ENCODE data around the gene CTDSPL2.
"Not testable (repeated sequence)": the region's sequence is repeated elsewhere in the genome, so short reads cannot be mapped to it uniquely, and the experiment has no call there.

Gene CTDSPL2

DNA sequence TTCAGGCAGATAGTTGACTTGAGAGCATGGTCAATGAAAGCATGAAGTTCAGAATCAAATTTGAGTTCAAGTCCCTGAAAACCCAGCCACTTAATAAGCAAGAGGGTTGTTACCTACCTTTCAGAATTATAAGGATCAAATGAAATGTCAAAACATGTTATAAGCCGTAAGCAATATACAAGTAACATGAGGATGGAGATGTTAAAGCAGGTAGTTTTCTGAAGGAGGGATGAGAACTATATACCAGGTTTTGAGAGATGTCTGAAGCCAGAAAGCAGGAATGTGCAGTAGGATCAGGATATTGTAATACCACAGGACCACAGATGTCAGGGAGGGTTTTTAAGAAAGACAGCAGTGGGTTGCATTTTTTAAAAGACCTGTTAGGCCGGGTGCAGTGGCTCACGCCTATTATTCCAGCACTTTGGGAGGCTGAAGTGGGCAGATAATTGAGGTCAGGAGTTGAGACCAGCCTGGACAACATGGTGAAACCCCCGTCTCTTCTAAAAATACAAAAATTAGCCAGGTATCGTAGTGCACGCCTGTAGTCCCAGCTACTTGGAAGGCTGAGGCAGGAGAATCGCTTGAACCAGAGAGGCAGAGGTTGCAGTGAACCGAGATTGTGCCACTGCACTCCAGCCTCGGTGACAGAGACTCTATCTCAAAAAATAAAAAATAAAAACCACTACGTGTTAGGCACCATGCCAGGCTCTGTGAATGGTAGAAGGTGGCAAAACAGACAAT lies 102.6 kb downstream of the CTDSPL2 start:
- peaks cover 0 to 22% (median 7%) of the 10 kb centered on the region in 4 experiments for H3K36me3 ChIP-seq (ENCODE audit: control insufficient read depth in 4 of 4, insufficient read depth in 4 of 4, low read length in 3 of 4)
- no peak overlapping the region for H3K27ac ChIP-seq (ENCODE audit: insufficient read depth in 1 of 2, low read depth in 1 of 2, low read length in 2 of 2, poor library complexity in 1 of 2, severe bottlenecking in 2 of 2)
- no peaks in the 10 kb centered on the region for H3K9me3 ChIP-seq (ENCODE audit: control extremely low read depth in 1 of 5, control insufficient read depth in 4 of 5, insufficient read depth in 2 of 5, low read depth in 1 of 5, low read length in 4 of 5)
- no peak overlapping the region for H3K4me3 ChIP-seq (ENCODE audit: control insufficient read depth in 1 of 7, extremely low read depth in 1 of 7, insufficient read depth in 4 of 7, low read depth in 2 of 7, low read length in 6 of 7)
- CTCF ChIA-PET: interaction anchor here (1.2 to 2.8 kb wide), 2 partner anchors 28 to 29 kb away, joined by 3 to 8 read pairs; no protein-coding TSS in a partner anchor
- peaks cover 0 to 1% (median under 1%) of the 10 kb centered on the region in 4 experiments for H3K4me1 ChIP-seq (ENCODE audit: control extremely low read depth in 1 of 4, control insufficient read depth in 4 of 4, insufficient read depth in 4 of 4, low read length in 3 of 4)
- WGBS (ENCODE audit: insufficient coverage): 91% methylated on average over 8 of the region's 10 CpGs
- DNase-seq: no peak
- POLR2A ChIA-PET: no interaction called here
- no peaks in the 10 kb centered on the region for H3K27me3 ChIP-seq (replicated peaks in 2 of 5; ENCODE audit: control insufficient read depth in 4 of 5, insufficient read depth in 5 of 5, low read length in 4 of 5)

GRCh38 chr15:44530653-44531052 lies 103.2 kb downstream of the CTDSPL2 start:
- Histone ChIP-seq H3K36me3 (ENCODE audit: control insufficient read depth in 4 of 4, insufficient read depth in 4 of 4, low read length in 3 of 4) (peaks cover 0 to 20% (median 4%) of the 10 kb centered on the region in 4 experiments), H3K27ac (ENCODE audit: insufficient read depth in 1 of 2, low read depth in 1 of 2, low read length in 2 of 2, poor library complexity in 1 of 2, severe bottlenecking in 2 of 2) (no peak overlapping the region), H3K4me1 (ENCODE audit: control extremely low read depth in 1 of 4, control insufficient read depth in 4 of 4, insufficient read depth in 4 of 4, low read length in 3 of 4) (peaks cover under 1 to 8% (median 5%) of the 10 kb centered on the region in 4 experiments), H3K4me3 (ENCODE audit: control insufficient read depth in 1 of 7, extremely low read depth in 1 of 7, insufficient read depth in 4 of 7, low read depth in 2 of 7, low read length in 6 of 7) (no peak overlapping the region), H3K27me3 (replicated peaks in 2 of 5; ENCODE audit: control insufficient read depth in 4 of 5, insufficient read depth in 5 of 5, low read length in 4 of 5) (no peaks in the 10 kb centered on the region), H3K9me3 (ENCODE audit: control extremely low read depth in 1 of 5, control insufficient read depth in 4 of 5, insufficient read depth in 2 of 5, low read depth in 1 of 5, low read length in 4 of 5) (no peaks in the 10 kb centered on the region)
- DNase-seq: no peak
- POLR2A ChIA-PET: no interaction called here
- WGBS (ENCODE audit: insufficient coverage): no CpG with 5 or more reads among the region's 3 CpGs
- CTCF ChIA-PET: interaction anchor here (1.2 kb wide), 1 partner anchor 29 kb away, joined by 3 read pairs; no protein-coding TSS in a partner anchor

DNA sequence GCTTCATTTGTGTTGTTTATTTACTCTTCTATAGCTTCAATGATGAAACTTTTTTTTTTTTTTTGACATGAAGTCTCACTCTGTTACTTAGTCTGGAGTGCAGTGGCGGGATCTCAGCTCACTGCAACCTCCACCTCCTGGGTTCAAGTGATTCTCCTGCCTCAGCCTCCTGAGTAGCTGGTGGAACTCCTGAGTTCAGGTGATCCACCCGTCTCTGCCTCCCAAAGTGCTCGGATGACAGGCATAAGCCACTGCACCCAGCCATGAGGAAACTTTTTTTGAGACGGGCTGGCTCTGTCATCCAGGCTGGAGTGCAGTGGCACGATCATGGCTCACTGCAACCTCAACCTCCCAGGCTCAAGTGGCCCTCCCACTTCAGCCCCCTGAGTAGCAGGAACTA lies 104.8 kb downstream of the CTDSPL2 start:
- not testable (repeated sequence) for DNase-seq; H3K27me3 ChIP-seq (replicated peaks in 2 of 5; ENCODE audit: control insufficient read depth in 4 of 5, insufficient read depth in 5 of 5, low read length in 4 of 5); H3K4me3 ChIP-seq (ENCODE audit: control insufficient read depth in 1 of 7, extremely low read depth in 1 of 7, insufficient read depth in 4 of 7, low read depth in 2 of 7, low read length in 6 of 7); H3K9me3 ChIP-seq (ENCODE audit: control extremely low read depth in 1 of 5, control insufficient read depth in 4 of 5, insufficient read depth in 2 of 5, low read depth in 1 of 5, low read length in 4 of 5); H3K27ac ChIP-seq (ENCODE audit: insufficient read depth in 1 of 2, low read depth in 1 of 2, low read length in 2 of 2, poor library complexity in 1 of 2, severe bottlenecking in 2 of 2)
- peaks cover 0 to 17% (median 3%) of the 10 kb centered on the region in 4 experiments for H3K36me3 ChIP-seq (ENCODE audit: control insufficient read depth in 4 of 4, insufficient read depth in 4 of 4, low read length in 3 of 4)
- POLR2A ChIA-PET: interaction anchor here (0.8 kb wide), 1 partner anchor 14 kb away, joined by 3 read pairs; no protein-coding TSS in a partner anchor
- H3K4me1 ChIP-seq (ENCODE audit: control extremely low read depth in 1 of 4, control insufficient read depth in 4 of 4, insufficient read depth in 4 of 4, low read length in 3 of 4): peaks cover 4 to 14% (median 10%) of the 10 kb centered on the region in 4 experiments
- CTCF ChIA-PET: interaction anchor here (0.9 to 1.4 kb wide), 2 partner anchors 13 to 15 kb away, joined by 3 to 4 read pairs; no protein-coding TSS in a partner anchor
- 93% methylated on average over 5 of the region's 5 CpGs for WGBS (ENCODE audit: insufficient coverage)

DNA sequence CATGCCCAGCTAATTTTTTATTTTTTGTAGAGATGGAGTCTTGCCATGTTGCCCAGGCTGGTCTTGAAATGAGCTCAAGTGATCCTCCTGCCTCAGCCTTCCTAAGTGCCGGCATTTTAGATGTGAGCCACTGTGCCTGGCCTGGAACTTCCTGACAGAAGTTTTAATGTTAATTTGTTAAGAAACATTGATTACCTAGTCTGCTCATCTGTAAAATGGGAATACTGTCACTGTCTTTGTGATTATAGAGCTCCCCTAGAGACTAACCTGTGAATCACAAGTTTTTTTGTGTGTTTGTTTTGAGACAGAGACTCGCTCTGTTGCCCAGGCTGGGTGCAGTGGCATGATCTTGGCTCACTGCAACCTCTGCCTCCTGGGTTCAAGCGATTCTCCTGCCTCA lies 105.3 kb downstream of the CTDSPL2 start:
- POLR2A ChIA-PET: no interaction called here
- no peak overlapping the region for H3K4me3 ChIP-seq (ENCODE audit: control insufficient read depth in 1 of 7, extremely low read depth in 1 of 7, insufficient read depth in 4 of 7, low read depth in 2 of 7, low read length in 6 of 7)
- no peak overlapping the region for H3K27ac ChIP-seq (ENCODE audit: insufficient read depth in 1 of 2, low read depth in 1 of 2, low read length in 2 of 2, poor library complexity in 1 of 2, severe bottlenecking in 2 of 2)
- DNase-seq: peak in 2 of 3 donors; percentile 16 to 26
- CTCF ChIA-PET: interaction anchor here (0.9 to 1.4 kb wide), 2 partner anchors 13 to 15 kb away, joined by 3 to 4 read pairs; no protein-coding TSS in a partner anchor
- H3K27me3 ChIP-seq (replicated peaks in 2 of 5; ENCODE audit: control insufficient read depth in 4 of 5, insufficient read depth in 5 of 5, low read length in 4 of 5): no peaks in the 10 kb centered on the region
- WGBS (ENCODE audit: insufficient coverage): 100% methylated on average over 1 of the region's 3 CpGs
- H3K36me3 ChIP-seq (ENCODE audit: control insufficient read depth in 4 of 4, insufficient read depth in 4 of 4, low read length in 3 of 4): peaks cover 0 to 13% (median 3%) of the 10 kb centered on the region in 4 experiments
- no peaks in the 10 kb centered on the region for H3K9me3 ChIP-seq (ENCODE audit: control extremely low read depth in 1 of 5, control insufficient read depth in 4 of 5, insufficient read depth in 2 of 5, low read depth in 1 of 5, low read length in 4 of 5)
- peaks cover 4 to 16% (median 14%) of the 10 kb centered on the region in 4 experiments for H3K4me1 ChIP-seq (ENCODE audit: control extremely low read depth in 1 of 4, control insufficient read depth in 4 of 4, insufficient read depth in 4 of 4, low read length in 3 of 4)

GRCh38 chr15:44535092-44535491 lies 107.7 kb downstream of the CTDSPL2 start:
- CTCF ChIA-PET: no interaction called here
- WGBS (ENCODE audit: insufficient coverage): 96% methylated on average over 5 of the region's 8 CpGs
- Histone ChIP-seq H3K4me1 (ENCODE audit: control extremely low read depth in 1 of 4, control insufficient read depth in 4 of 4, insufficient read depth in 4 of 4, low read length in 3 of 4) (peaks cover 11 to 28% (median 24%) of the 10 kb centered on the region in 4 experiments), H3K9me3 (ENCODE audit: control extremely low read depth in 1 of 5, control insufficient read depth in 4 of 5, insufficient read depth in 2 of 5, low read depth in 1 of 5, low read length in 4 of 5) (no peaks in the 10 kb centered on the region), H3K27ac (ENCODE audit: insufficient read depth in 1 of 2, low read depth in 1 of 2, low read length in 2 of 2, poor library complexity in 1 of 2, severe bottlenecking in 2 of 2) (no peak overlapping the region), H3K36me3 (ENCODE audit: control insufficient read depth in 4 of 4, insufficient read depth in 4 of 4, low read length in 3 of 4) (peaks cover 0 to 8% (median 3%) of the 10 kb centered on the region in 4 experiments), H3K4me3 (ENCODE audit: control insufficient read depth in 1 of 7, extremely low read depth in 1 of 7, insufficient read depth in 4 of 7, low read depth in 2 of 7, low read length in 6 of 7) (peak overlapping the region in 2 of 7 experiments; percentile 79 to 93), H3K27me3 (replicated peaks in 2 of 5; ENCODE audit: control insufficient read depth in 4 of 5, insufficient read depth in 5 of 5, low read length in 4 of 5) (no peaks in the 10 kb centered on the region)
- no peak for DNase-seq
- POLR2A ChIA-PET: interaction anchor here (0.6 kb wide), 1 partner anchor 34 kb away, joined by 3 read pairs; no protein-coding TSS in a partner anchor

GRCh38 chr15:44535523-44536301 lies 108.3 kb downstream of the CTDSPL2 start:
- Histone ChIP-seq H3K27ac (ENCODE audit: insufficient read depth in 1 of 2, low read depth in 1 of 2, low read length in 2 of 2, poor library complexity in 1 of 2, severe bottlenecking in 2 of 2) (peak overlapping the region; percentile 74 to 91), H3K36me3 (ENCODE audit: control insufficient read depth in 4 of 4, insufficient read depth in 4 of 4, low read length in 3 of 4) (peaks cover under 1 to 13% (median 4%) of the 10 kb centered on the region in 4 experiments), H3K9me3 (ENCODE audit: control extremely low read depth in 1 of 5, control insufficient read depth in 4 of 5, insufficient read depth in 2 of 5, low read depth in 1 of 5, low read length in 4 of 5) (no peaks in the 10 kb centered on the region), H3K4me1 (ENCODE audit: control extremely low read depth in 1 of 4, control insufficient read depth in 4 of 4, insufficient read depth in 4 of 4, low read length in 3 of 4) (peaks cover 11 to 28% (median 24%) of the 10 kb centered on the region in 4 experiments), H3K27me3 (replicated peaks in 2 of 5; ENCODE audit: control insufficient read depth in 4 of 5, insufficient read depth in 5 of 5, low read length in 4 of 5) (no peaks in the 10 kb centered on the region), H3K4me3 (ENCODE audit: control insufficient read depth in 1 of 7, extremely low read depth in 1 of 7, insufficient read depth in 4 of 7, low read depth in 2 of 7, low read length in 6 of 7) (peak overlapping the region; percentile 78 to 93 (median 88))
- ChIA-PET CTCF (no interaction called here), POLR2A (interaction anchor here (0.6 to 1.4 kb wide), 2 partner anchors 9 to 34 kb away, joined by 3 read pairs; no protein-coding TSS in a partner anchor)
- DNase-seq: peak in 1 of 3 donors; percentile 44
- WGBS (ENCODE audit: insufficient coverage): 57% methylated on average over 25 of the region's 36 CpGs

All from common myeloid progenitor, CD34-positive (primary cell).